OCI-LY7 (cell line): ENCODE results near the gene XPNPEP2. TPM values are rescaled to one million over a fixed set of nuclear protein-coding genes. Genes with fewer than 3 reads are reported as not detected.

Source experiments
- BruUV-seq: library from RNA; stranded (reverse); fragments of 400-500 nt; replicated peaks from 2 replicates; lab custom pipeline; 2021; lab: Mats Ljungman, UMichigan
- CTCF ChIA-PET: fragments of 300-600 bp; sonication (Branson Sonifier 250); formaldehyde crosslinking; loops from one replicate; lab custom pipeline; 2022; ENCODE audit warnings: antibody characterized with exemption; ENCODE audit not compliant: unreplicated experiment; lab: Charles Lee
- POLR2A ChIA-PET: fragments of 300-600 bp; sonication (Branson Sonifier 250); formaldehyde crosslinking; loops from one replicate; lab custom pipeline; 2022; ENCODE audit warnings: antibody characterized with exemption; lab: Charles Lee
- DNase-seq: peaks from one replicate; pipeline ENCODE4 v3.0.0-alpha.2; 2015; ENCODE audit warnings: low spot score
- H2AFZ ChIP-seq: fragments of 200-600 bp; sonication (generic), shearing (Covaris generic); 2 replicates; pipeline ENCODE4 v1.6.1; 2014; ENCODE audit warnings: mild to moderate bottlenecking, antibody characterized with exemption, low read length, moderate library complexity
- H3K27ac ChIP-seq: fragments of 200-600 bp; sonication (generic); 2 replicates; pipeline ENCODE4 v1.5.1; 2014; ENCODE audit warnings: mixed run types, low read depth, mild to moderate bottlenecking, moderate library complexity, low read length, inconsistent platforms; ENCODE audit not compliant: poor library complexity, severe bottlenecking
- H3K36me3 ChIP-seq: fragments of 200-600 bp; sonication (generic); 2 replicates; pipeline ENCODE4 v1.6.1; 2014; ENCODE audit warnings: mild to moderate bottlenecking, antibody characterized with exemption, low read length, moderate library complexity, mixed read lengths; ENCODE audit not compliant: insufficient read depth
- H3K4me1 ChIP-seq: fragments of 200-600 bp; sonication (generic); 2 replicates; pipeline ENCODE4 v1.5.1; 2014; ENCODE audit warnings: mild to moderate bottlenecking, low read length; ENCODE audit not compliant: insufficient read depth, poor library complexity, severe bottlenecking
- H3K4me2 ChIP-seq: fragments of 200-600 bp; sonication (generic); 2 replicates; pipeline ENCODE4 v1.6.1; 2014; ENCODE audit warnings: mild to moderate bottlenecking, low read length
- H3K4me3 ChIP-seq: fragments of 200-600 bp; sonication (generic); 2 replicates; pipeline ENCODE4 v1.5.1; 2014; ENCODE audit warnings: mild to moderate bottlenecking, low read depth, low read length; ENCODE audit not compliant: poor library complexity, severe bottlenecking
- H3K79me2 ChIP-seq: fragments of 200-600 bp; sonication (generic); 2 replicates; pipeline ENCODE4 v1.6.1; 2016; ENCODE audit warnings: low read depth, mild to moderate bottlenecking, low read length, moderate library complexity, mixed read lengths; ENCODE audit not compliant: insufficient read depth
- H3K9me2 ChIP-seq: fragments of 200-600 bp; sonication (generic); 2 replicates; pipeline ENCODE4 v1.6.1; 2016; ENCODE audit warnings: mild to moderate bottlenecking, low read length, mixed read lengths; ENCODE audit not compliant: insufficient read depth
- H3K9me3 ChIP-seq: fragments of 200-600 bp; sonication (generic); 2 replicates; pipeline ENCODE4 v1.6.1; 2014; ENCODE audit warnings: mild to moderate bottlenecking, mixed run types, low read length, mixed read lengths
- H4K20me1 ChIP-seq: fragments of 200-600 bp; sonication (generic); 2 replicates; pipeline ENCODE4 v1.6.1; 2014; ENCODE audit warnings: mild to moderate bottlenecking, antibody characterized with exemption, low read length, moderate library complexity, mixed read lengths; ENCODE audit not compliant: insufficient read depth
- EZH2phosphoT487 ChIP-seq: fragments of 200-600 bp; sonication (generic); IDR thresholded peaks from 2 replicates; pipeline ENCODE4 v1.6.1; 2018; ENCODE audit warnings: low read depth, borderline replicate concordance, mild to moderate bottlenecking, mixed run types, antibody characterized with exemption, low read length, moderate library complexity, mixed read lengths
- intact Hi-C: fragments of 100-400 bp; cut with micrococcal nuclease; formaldehyde crosslinking; loops from one replicate; pipeline ENCODE4 v1.10.0; 2022; ENCODE audit not compliant: unreplicated experiment
- total RNA-seq, 2 experiments: library from RNA; depleted of rRNA in 1 of 2; stranded (reverse); fragments of >200 nt in 1 of 2; shearing (Covaris generic) in 1 of 2; gene quantifications; 2 replicates each; pipeline ENCODE4 v1.2.3, GENCODE V29; 2014 to 2022
- TF ChIP-seq, protein P1 (sequence below): fragments of 200-600 bp; sonication (generic); conservative IDR thresholded peaks from 2 replicates; pipeline ENCODE4 v1.5.1; 2014; ENCODE audit warnings: mild to moderate bottlenecking, antibody characterized with exemption, low read length, moderate library complexity, mixed read lengths

XPNPEP2 gene
- total RNA-seq, 2 experiments from 2014 or later: not detected

DNA sequence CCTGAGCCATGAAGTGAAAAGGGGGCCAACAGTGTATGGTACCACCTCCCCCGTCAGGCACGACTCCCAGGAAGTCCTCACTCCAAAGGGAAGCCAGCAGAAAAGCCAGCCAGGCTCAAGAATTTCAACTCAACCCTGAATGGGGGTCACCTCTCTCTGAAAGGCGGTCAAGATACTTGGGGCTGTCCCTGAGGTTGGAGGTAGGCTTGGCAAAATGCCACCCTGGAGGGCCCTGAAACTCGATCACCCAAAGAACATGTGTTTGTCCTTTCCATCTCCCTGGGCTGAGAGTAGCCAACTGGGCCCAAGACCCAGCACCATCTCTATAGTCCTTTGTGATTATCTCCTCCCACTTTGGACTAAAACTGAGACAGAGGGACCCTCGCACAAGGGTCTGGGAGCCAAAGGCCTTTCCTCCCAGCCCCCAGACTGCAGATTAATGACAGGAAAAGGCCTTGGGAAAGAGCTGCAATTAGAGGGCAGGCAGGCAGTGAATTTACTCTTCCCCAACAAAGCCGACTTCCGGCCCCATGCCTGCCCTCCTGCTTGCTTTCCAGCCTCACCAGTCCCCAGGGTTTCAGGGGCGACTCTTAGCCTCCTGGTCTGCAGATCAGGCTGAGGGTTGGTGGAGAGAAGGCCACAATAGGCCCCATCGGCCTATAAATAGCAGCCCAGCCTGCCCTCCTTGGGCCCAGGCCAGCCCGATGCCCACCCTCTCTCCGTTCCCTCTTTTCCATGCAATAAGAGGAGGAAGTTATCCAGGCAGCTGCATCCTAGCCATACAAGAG is 46.6 kb downstream of the XPNPEP2 start:
- Histone ChIP-seq H3K79me2 (peaks cover 81% of the 10 kb centered on the region), H3K4me2 (peak overlapping the region; percentile 70), H4K20me1 (peaks cover 26% of the 10 kb centered on the region), H3K36me3 (peaks cover 88% of the 10 kb centered on the region), H3K9me2 (no peaks in the 10 kb centered on the region), H3K9me3 (no peaks in the 10 kb centered on the region), H3K4me3 (peak overlapping the region; percentile 62), H2AFZ (no peak overlapping the region), H3K4me1 (peaks cover 51% of the 10 kb centered on the region), H3K27ac (peak overlapping the region; percentile 78)
- ChIA-PET CTCF (no interaction called here), POLR2A (interaction anchor here (0.5 to 6.9 kb wide), 3 partner anchors 11 to 129 kb away, joined by 3 to 126 read pairs (median 10); no protein-coding TSS in a partner anchor)
- DNase-seq: no peak
- BruUV-seq: no TSS peak
- intact Hi-C loops: loop anchor here (10.0 kb wide), 1 partner anchor 389 kb away; the partner anchor contains the start of gene RAB33A
- TF ChIP-seq, protein P1, sequence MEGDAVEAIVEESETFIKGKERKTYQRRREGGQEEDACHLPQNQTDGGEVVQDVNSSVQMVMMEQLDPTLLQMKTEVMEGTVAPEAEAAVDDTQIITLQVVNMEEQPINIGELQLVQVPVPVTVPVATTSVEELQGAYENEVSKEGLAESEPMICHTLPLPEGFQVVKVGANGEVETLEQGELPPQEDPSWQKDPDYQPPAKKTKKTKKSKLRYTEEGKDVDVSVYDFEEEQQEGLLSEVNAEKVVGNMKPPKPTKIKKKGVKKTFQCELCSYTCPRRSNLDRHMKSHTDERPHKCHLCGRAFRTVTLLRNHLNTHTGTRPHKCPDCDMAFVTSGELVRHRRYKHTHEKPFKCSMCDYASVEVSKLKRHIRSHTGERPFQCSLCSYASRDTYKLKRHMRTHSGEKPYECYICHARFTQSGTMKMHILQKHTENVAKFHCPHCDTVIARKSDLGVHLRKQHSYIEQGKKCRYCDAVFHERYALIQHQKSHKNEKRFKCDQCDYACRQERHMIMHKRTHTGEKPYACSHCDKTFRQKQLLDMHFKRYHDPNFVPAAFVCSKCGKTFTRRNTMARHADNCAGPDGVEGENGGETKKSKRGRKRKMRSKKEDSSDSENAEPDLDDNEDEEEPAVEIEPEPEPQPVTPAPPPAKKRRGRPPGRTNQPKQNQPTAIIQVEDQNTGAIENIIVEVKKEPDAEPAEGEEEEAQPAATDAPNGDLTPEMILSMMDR: no peak
- no peak for TF ChIP-seq EZH2phosphoT487

DNA sequence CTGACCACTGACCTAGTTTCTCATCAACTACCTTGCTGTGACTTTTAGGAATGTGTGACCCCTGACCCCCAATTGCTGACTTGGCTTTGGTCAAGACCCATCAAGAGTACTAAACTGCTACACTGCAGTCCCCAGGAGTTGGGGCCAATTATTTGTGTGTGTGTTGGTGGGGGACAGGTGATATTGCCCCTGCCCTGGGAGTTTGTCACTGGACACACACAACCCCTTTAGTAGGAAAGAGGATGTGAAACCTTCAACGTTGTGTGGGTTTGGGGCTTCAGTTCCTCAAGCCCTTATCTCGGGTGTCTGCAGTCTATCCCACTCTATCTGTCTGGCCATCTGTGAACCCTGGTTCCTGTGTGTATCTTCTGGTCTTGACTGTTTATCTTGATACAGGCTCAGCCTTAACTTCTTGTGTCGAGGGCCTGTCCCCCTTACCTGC is 47.5 kb downstream of the XPNPEP2 start:
- Histone ChIP-seq H3K27ac (peak overlapping the region; percentile 78), H3K36me3 (peaks cover 90% of the 10 kb centered on the region), H3K79me2 (peaks cover 74% of the 10 kb centered on the region), H2AFZ (no peak overlapping the region), H3K4me2 (peak overlapping the region; percentile 70), H4K20me1 (peaks cover 26% of the 10 kb centered on the region), H3K9me2 (no peaks in the 10 kb centered on the region), H3K9me3 (no peaks in the 10 kb centered on the region), H3K4me3 (peak overlapping the region; percentile 62), H3K4me1 (peaks cover 51% of the 10 kb centered on the region)
- TF ChIP-seq, protein P1: no peak
- TF ChIP-seq EZH2phosphoT487: no peak
- no TSS peak for BruUV-seq
- intact Hi-C loops: loop anchor here (10.0 kb wide), 1 partner anchor 389 kb away; the partner anchor contains the start of gene RAB33A
- ChIA-PET CTCF (no interaction called here), POLR2A (interaction anchor here (1.0 to 1.4 kb wide), 2 partner anchors 13 to 15 kb away, joined by 3 to 6 read pairs; no protein-coding TSS in a partner anchor)
- DNase-seq: peak; percentile 83
